ENCODE data around the gene PDE2A.
A peak's percentile ranks its signal among the peaks of the same experiment; 100 is the strongest.

The PDE2A gene

DNA sequence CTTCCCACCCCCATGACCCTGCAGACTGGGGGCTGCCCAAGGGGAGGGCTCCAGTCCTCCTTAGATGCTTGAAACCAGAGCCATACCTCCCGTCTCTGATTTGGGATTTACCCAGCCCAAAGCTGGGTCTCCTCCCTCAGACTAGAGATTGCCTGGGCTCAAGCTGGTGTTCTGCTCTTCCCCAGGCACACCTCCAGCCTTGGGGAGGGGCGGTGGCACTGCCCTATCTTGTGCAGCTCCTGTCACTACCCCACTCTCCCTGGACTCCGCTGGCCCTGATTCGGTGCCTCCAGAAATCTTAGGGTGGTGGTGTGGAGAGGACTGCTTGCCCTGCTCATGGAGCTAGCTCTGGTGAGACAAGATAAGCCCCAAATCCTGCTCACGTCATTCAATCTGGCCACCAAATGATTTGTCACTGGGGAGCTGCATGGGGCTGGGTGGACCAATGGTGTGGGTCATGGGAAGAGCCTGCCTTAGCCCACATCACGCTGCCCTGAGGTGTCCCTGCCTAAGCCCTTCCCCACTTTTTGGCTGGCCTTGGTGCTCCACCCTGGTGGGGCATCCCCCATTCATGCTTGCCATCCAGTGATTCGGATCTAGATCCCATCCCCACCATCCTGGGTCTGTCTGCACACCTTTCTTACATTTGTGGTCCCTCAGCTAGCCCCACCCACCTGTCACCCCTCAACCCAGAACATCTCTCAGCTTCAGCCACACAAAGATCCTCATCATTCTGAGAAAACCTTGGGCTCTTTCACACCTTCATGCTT, 87.7 kb downstream of the PDE2A start:
- no peak for DNase-seq

DNA sequence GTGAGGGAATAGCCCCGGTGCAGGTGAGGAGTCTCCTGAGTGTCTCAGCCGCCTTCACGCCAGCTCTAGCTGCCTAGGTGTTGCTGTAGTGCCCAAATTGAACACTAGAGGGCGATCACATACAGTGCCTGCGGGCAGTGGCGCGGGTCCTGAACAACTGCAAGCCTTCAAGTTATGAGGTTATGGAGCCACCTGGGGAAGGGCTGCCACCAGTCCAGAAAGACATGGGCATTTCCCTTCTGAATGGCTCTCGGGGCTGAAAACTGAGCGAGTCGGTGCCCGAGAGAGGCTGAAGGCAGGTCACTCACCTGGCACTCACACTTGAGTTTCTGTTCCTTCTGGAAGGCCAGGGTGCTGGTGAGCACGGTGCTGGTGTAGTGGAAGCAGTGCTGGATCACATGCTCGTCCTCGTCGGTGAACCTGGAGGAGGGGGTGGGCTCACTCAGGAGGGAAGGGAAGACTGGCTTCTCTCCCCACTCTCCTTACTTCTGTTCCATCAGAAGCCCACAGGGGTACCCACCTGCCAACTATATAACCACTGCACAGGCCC, 88.4 kb downstream of the PDE2A start:
- peak; percentile 70 for DNase-seq

- DNase-seq, result no peak
These were observed 89.2 kb downstream of the PDE2A start for GRCh38 chr11:72584939-72585597.

GRCh38 chr11:72584293-72584938, 89.8 kb downstream of the PDE2A start:
- DNase-seq, result peak; percentile 40

DNA sequence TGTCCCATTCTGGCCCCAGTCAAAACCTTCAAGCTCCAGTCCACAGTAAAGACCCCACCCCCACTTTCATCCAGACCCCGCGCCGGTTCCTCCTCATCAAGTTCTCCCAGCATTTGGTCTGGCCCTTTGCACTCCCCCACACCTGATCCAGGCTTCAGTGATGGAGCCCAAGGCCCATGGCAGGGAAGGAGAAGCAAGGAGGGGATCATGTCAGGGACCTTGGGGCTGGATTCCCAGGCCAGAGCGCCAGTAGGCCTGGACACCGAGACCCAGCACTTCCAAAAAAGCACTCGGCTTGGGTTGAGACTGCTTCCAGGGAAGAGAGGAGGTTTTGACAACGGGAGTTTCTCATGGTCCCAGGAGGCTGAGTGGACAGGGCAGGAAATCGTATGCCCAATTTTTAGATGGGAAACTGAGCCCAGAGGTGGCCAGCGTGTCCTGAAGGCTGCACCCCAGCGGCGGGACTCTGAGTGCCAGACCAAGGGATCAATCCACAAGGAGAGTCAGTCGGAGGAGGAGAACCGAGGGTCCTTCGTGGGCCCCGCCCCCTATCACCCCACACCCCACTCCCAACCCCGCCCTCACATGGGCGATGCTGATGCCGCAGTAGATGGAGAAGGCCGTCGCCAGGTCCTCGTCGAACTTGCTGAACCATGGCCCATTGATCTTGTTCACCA, 90.5 kb downstream of the PDE2A start:
- no peak for DNase-seq

DNA sequence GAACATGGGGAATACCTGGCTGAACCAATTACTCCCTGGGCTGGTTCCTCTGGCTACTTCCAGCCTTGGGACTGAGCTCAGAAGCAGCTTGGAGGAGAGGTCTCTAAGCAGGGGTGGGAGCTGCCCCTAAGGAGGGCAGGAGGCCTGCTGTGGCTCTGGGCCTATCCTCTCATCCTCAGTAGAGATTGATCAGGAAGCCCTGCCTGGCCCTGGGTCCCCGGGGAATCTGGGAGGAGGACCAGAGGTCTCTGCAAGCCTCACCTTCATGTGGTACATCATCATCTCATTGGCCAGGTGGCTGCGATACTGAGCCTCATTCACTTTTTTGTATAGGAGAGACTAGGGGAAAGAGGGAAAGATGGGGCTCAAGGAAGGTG, 91.1 kb downstream of the PDE2A start:
- DNase-seq, result no peak

DNA sequence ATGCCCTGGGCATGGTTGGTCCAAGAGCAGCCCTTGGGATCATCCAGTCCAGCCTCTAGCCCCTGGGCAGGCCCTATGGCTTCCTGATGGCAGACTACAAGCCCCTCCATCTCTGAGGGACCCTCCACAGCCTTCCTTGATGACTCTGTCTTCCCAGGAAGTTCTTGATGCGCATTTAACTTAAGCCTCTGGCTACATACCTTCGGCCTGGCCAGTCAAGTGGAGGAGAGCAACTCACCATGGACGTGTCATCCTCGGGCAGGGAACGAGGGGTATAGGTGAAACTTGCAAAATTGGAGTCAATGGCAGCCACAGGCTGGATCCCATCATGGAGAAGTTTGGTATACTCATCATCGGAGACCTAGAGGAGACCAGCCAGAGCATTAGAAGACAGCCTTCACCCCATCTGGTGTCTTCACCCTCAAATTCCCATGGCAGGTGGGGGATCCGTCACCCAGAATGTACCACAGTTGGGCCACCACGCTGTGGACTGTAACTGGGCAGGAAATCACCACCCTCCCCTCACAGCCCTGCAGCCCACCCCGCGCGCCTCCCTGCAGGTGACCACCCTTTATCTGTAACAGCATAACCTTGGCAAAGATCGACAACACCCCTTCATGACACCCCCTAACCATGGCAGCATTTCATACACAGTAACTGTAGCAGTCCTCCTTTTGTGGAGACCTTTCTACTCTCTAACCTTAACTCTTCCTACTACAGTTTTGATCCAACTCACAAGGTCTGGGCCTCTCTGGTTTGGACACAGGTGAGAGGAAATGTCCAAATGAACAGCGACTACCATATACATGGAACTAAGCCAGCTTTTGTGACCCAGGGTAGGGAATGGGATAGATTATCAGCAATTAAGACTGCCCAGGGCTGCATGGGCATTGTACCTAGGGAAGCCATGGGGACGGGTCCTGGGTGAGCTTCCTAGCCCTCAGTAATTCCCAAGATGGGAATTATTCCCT, 91.7 kb downstream of the PDE2A start:
- DNase-seq, result peak; percentile 9

DNA sequence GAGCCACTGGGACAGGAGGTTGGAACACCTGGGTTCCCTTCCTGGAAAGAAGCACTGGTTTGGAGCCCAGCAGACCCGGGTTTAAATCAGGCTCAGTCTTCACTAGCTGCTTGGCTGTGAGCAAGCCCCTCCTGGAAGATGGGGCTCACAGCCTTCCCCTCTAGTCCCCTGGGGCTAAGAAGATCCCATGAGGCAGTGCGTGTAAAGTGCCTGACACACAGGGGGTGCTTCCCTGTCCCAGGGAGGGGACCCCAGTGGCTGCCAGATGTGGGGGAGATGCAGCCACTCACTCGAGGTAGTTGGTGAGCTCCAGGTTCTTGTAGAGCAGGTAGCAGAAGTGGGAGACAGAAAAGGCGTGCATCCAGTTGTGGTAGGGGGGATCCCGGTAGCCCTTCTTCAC, 93.2 kb downstream of the PDE2A start:
- DNase-seq, result peak; percentile 9

- DNase-seq, result peak; percentile 4
These were observed 93.6 kb downstream of the PDE2A start for GRCh38 chr11:72580642-72580950.

- DNase-seq, result peak; percentile 11
These were observed 94.2 kb downstream of the PDE2A start for GRCh38 chr11:72579816-72580641.

- DNase-seq, result peak; percentile 7
These were observed 95.0 kb downstream of the PDE2A start for GRCh38 chr11:72578991-72579815.

- peak; percentile 3 for DNase-seq
These were observed 95.7 kb downstream of the PDE2A start for GRCh38 chr11:72578566-72578965.

- DNase-seq, result peak; percentile 2
These were observed 96.2 kb downstream of the PDE2A start for GRCh38 chr11:72578051-72578450.

- DNase-seq, result peak; percentile 7
These were observed 96.9 kb downstream of the PDE2A start for GRCh38 chr11:72577271-72577721.

GRCh38 chr11:72576661-72577060, 97.6 kb downstream of the PDE2A start:
- DNase-seq, result peak; percentile 9

DNA sequence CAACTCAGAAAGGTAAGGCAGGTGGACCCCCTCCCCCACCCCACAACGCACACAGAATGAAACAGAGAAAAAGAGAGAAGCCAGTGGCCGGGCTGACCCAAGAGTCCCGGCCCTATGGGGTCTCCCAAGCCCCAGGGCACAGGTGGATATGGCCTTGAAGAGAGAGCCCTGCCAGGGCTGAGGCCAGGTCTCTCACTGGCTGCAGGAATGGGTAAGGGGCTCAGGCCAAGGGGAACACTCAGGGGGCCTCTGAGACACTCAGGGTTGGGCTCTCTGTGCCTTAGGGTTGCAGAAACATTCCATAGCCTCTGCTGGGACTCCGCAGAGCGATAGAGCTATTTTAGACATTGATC, 98.0 kb downstream of the PDE2A start:
- DNase-seq, result peak; percentile 10

DNA sequence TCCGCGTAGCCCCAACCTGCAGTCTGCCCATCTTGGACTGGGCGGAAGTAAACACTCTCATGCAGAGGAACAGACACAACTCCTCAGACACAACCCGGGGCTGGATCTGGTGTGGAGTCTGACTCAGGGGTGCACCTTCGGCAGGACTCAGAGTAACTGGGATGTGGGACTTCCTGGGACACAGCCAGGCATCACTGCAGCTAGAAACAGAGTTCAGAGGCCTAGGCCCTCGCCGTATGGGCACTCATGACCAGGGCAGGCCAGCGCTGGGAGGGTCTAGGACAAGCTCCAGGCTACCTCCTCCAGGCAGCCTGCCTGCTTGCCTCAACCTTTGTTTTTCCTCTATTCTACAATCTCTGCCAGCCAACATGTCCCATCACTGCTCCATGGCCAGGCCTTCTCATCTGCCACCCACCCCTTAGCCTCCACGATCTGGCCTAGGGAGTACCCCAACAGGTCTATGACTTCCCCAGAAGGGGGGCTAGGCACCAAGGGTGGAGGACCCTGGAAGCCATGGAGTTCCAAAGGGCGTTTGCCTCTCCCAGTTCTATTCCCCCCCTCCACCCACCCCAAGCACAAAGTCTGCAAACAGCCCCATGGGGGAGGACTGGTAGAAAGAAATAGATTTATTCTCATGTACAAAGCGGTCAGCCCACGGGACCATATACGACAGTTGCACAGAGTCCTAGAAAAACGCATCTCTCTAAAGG, 98.5 kb downstream of the PDE2A start:
- DNase-seq, result peak; percentile 2

GRCh38 chr11:72574548-72575460, 99.4 kb downstream of the PDE2A start:
- no peak for DNase-seq
